Measurements from ENCODE around the gene UGT3A1. TPM values are rescaled to one million over a fixed set of nuclear protein-coding genes. Genes with fewer than 3 reads are reported as not detected.
A peak's percentile ranks its signal among the peaks of the same experiment; 100 is the strongest.

The UGT3A1 gene
- total and polyA plus RNA-seq, 8 donors: 0.92 TPM; not detected in 7

DNA sequence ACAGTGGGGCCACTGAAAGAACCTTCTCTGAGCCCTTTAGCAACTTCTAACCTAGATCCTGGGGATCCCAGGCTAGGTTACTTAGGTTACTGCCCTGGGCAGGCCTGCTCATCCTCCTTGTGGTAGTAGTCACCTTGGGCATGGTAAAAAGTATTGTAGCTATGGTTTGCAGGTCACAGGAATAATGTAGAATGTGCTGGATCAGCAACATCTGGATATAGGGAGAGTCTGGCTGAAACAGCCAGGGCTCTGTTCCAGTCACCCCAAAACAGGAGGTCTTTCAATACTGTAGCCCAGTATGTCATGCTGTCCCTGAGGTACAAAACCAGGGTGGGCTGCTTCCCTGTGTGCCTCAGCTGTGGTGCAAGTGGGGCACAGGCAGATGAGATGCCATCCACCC lies 41.9 kb upstream of the UGT3A1 start:
- no peak for DNase-seq
- H3K4me3 ChIP-seq: no peak overlapping the region
- H3K9me3 ChIP-seq: no peaks in the 10 kb centered on the region
- no peak overlapping the region for H3K27ac ChIP-seq
- TF ChIP-seq, protein P1, sequence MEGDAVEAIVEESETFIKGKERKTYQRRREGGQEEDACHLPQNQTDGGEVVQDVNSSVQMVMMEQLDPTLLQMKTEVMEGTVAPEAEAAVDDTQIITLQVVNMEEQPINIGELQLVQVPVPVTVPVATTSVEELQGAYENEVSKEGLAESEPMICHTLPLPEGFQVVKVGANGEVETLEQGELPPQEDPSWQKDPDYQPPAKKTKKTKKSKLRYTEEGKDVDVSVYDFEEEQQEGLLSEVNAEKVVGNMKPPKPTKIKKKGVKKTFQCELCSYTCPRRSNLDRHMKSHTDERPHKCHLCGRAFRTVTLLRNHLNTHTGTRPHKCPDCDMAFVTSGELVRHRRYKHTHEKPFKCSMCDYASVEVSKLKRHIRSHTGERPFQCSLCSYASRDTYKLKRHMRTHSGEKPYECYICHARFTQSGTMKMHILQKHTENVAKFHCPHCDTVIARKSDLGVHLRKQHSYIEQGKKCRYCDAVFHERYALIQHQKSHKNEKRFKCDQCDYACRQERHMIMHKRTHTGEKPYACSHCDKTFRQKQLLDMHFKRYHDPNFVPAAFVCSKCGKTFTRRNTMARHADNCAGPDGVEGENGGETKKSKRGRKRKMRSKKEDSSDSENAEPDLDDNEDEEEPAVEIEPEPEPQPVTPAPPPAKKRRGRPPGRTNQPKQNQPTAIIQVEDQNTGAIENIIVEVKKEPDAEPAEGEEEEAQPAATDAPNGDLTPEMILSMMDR (IDR thresholded peaks at IDR 0.05): no peak
- intact Hi-C loops (cut with DNase I; ENCODE audit: low total_unique reads): no loop called here
- no peaks in the 10 kb centered on the region for H3K36me3 ChIP-seq
- H3K4me1 ChIP-seq: no peaks in the 10 kb centered on the region
- H3K27me3 ChIP-seq: no peaks in the 10 kb centered on the region

DNA sequence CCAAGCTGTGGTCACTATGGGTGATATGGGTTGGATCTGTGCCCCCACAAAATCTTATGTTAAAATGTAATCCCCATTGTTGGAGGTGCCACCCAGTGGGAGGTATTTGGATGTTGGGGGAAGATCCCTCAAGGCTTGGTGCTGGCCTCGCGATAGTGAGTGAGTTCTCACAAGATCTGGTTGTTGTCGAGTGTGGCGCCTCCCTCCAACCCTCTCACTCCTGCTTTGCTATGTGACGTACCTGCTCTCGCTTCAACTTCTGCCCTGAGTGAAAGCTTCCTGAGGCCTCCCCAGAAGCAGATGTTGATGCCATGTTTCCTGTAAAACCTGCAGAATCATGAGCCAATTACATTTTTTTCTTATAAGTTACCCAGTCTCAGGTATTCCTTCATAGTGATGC lies 40.0 kb upstream of the UGT3A1 start:
- H3K4me1 ChIP-seq: no peaks in the 10 kb centered on the region
- intact Hi-C loops (cut with DNase I; ENCODE audit: low total_unique reads): no loop called here
- no peaks in the 10 kb centered on the region for H3K36me3 ChIP-seq
- H3K4me3 ChIP-seq: no peak overlapping the region
- DNase-seq: no peak
- no peak for TF ChIP-seq POLR2AphosphoS5 (IDR thresholded peaks at IDR 0.05)
- no peak for TF ChIP-seq POLR2A (IDR thresholded peaks at IDR 0.05)
- TF ChIP-seq EP300 (IDR thresholded peaks at IDR 0.05): no peak
- TF ChIP-seq, protein P1 (IDR thresholded peaks at IDR 0.05): no peak
- 74 to 93% (median 85%) methylated on average over 6 of the region's 6 CpGs for WGBS, 5 donors
- H3K27ac ChIP-seq: no peak overlapping the region
- no peaks in the 10 kb centered on the region for H3K27me3 ChIP-seq
- H3K9me3 ChIP-seq: no peaks in the 10 kb centered on the region

DNA sequence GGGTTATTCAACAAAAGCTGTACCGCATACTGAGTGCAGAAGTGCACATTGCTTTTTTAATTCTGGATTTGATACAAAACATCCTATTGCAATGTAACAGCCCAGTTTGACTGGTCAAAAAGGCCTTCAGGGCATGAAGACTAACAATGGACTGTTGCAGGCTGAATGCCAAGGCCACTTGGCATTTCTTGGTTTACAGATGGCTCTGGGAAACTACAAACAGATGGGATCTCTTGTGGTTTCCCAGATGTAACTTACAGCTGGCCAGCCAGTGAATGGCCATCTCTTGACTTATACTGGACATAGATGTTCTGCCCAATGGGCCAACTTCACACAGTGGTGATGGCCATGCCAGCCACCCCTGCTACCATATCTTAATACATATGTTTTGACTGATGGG lies 38.7 kb upstream of the UGT3A1 start:
- Histone ChIP-seq H3K4me3 (no peak overlapping the region), H3K9me3 (no peaks in the 10 kb centered on the region), H3K4me1 (no peaks in the 10 kb centered on the region), H3K27ac (no peak overlapping the region), H3K27me3 (no peaks in the 10 kb centered on the region), H3K36me3 (no peaks in the 10 kb centered on the region)
- no peak for TF ChIP-seq POLR2A (IDR thresholded peaks at IDR 0.05)
- TF ChIP-seq, protein P1 (IDR thresholded peaks at IDR 0.05): no peak
- TF ChIP-seq EP300 (IDR thresholded peaks at IDR 0.05): no peak
- TF ChIP-seq POLR2AphosphoS5 (IDR thresholded peaks at IDR 0.05): no peak
- 75 to 100% (median 89%) methylated on average over 1 of the region's 1 CpG for WGBS, 5 donors
- intact Hi-C loops (cut with DNase I; ENCODE audit: low total_unique reads): no loop called here
- DNase-seq: peak in 1 of 2 donors; percentile 18

DNA sequence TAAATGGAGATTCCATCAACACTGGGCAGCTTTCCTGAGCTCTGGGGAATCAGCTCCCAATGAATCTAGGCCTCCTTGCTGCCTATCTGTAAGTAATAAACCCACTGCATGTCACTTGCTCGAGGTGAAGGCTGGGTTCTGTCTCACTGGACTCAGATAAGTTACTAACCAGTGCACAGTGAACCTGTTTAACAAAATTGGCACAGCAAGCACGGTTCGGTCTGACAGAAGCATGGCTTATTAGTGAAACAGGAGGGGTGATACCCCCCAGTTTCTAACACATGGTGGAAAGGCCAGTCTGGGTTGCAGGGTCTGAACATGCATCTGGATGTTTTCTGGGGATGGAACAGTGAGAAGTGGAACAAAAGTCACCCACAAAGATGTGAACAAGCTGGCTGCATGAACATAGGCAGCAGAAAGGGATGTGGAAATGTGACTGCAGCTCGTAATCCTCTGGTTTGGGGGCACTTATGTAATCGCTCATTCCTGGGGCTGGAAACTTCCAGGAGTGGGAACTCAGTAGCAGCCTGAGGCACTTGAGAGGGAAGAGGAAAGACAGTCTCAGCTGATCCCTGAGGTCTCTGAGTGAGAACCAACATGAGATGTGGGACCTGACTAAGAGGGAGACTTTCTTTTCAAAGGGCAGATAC lies 37.8 kb upstream of the UGT3A1 start:
- Histone ChIP-seq H3K4me3 (no peak overlapping the region), H3K4me1 (no peaks in the 10 kb centered on the region), H3K9me3 (no peaks in the 10 kb centered on the region), H3K27me3 (no peaks in the 10 kb centered on the region), H3K36me3 (no peaks in the 10 kb centered on the region), H3K27ac (no peak overlapping the region)
- no peak for DNase-seq
- TF ChIP-seq POLR2A (IDR thresholded peaks at IDR 0.05) (no peak), POLR2AphosphoS5 (IDR thresholded peaks at IDR 0.05) (no peak), EP300 (IDR thresholded peaks at IDR 0.05) (no peak)
- TF ChIP-seq, protein P1 (IDR thresholded peaks at IDR 0.05): no peak
- 61 to 77% (median 68%) methylated on average over 5 of the region's 5 CpGs for WGBS, 5 donors
- intact Hi-C loops (cut with DNase I; ENCODE audit: low total_unique reads): no loop called here
